ENCODE measurements around the gene SPATA2. TPM values are rescaled to one million over a fixed set of nuclear protein-coding genes. Genes with fewer than 3 reads are reported as not detected.

The SPATA2 gene
- total and polyA plus RNA-seq, 2 donors (not counting 3 experiments of a cell fraction or from before 2014, with no cell fraction given): 4.9 to 6.1 TPM

DNA sequence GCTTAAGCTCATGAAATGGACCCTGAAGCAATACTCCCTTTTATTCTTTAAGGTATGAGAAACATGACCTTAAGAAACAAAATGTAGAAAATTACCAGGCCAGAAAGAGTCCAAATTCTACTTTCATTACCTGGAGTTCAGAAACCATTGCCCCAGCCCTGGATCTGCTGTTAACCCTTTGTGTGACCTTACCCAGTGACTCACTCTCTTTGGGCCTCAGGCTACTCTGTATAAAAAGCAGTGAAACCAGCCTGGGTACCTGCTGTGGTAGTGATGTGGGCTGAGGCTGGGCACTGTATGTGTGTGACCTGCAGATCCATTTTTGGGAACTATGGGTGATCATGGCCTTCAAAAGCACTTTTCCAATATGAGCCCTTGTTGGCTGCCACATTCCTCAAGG, 55.5 kb downstream of the SPATA2 start:
- intact Hi-C loops (cut with micrococcal nuclease): no loop called here
- H3K4me1 ChIP-seq (ENCODE audit: control insufficient read depth, extremely low read depth, insufficient read depth, low read length): no peaks in the 10 kb centered on the region
- H4K20me1 ChIP-seq (replicated peaks; ENCODE audit: control insufficient read depth, extremely low read depth, insufficient read depth, low read length): no peaks in the 10 kb centered on the region
- TF ChIP-seq, protein P1, sequence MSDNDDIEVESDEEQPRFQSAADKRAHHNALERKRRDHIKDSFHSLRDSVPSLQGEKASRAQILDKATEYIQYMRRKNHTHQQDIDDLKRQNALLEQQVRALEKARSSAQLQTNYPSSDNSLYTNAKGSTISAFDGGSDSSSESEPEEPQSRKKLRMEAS (IDR thresholded peaks at IDR 0.05; ENCODE audit: insufficient read depth, insufficient read length): no peak
- TF ChIP-seq MYC (IDR thresholded peaks at IDR 0.05; ENCODE audit: low read depth, low read length) (no peak), POLR2AphosphoS5 (IDR thresholded peaks at IDR 0.05; ENCODE audit: insufficient read depth, low read depth, low read length) (no peak), POLR2A (IDR thresholded peaks at IDR 0.05; ENCODE audit: low read depth, low read length) (no peak), GATA2 (IDR thresholded peaks at IDR 0.05; ENCODE audit: insufficient read depth, insufficient read length, low read depth, low read length) (no peak), JUN (IDR thresholded peaks at IDR 0.05; ENCODE audit: borderline replicate concordance, insufficient read depth, insufficient read length, low read depth) (no peak), EZH2 (IDR thresholded peaks at IDR 0.05; ENCODE audit: borderline replicate concordance, low read depth, low read length, severe bottlenecking) (no peak), CTCF (IDR thresholded peaks at IDR 0.05; ENCODE audit: extremely low read depth in 1 of 2, insufficient read depth in 1 of 2, low read depth in 1 of 2, low read length in 2 of 2) (no peak), FOS (IDR thresholded peaks at IDR 0.05; ENCODE audit: borderline replicate concordance, insufficient read depth, low read length) (no peak)
- H3K36me3 ChIP-seq (ENCODE audit: control insufficient read depth in 2 of 2, extremely low read depth in 1 of 2, insufficient read depth in 2 of 2, low read length in 2 of 2): peaks cover 0 to 10% of the 10 kb centered on the region in 2 experiments
- no peak for DNase-seq (ENCODE audit: low read depth, low spot score)
- dilution Hi-C loops (cut with MboI; ENCODE audit: extremely low pct_ligation_motif_present, low sequenced_read_pairs): no loop called here
- H3K27me3 ChIP-seq (ENCODE audit: control insufficient read depth in 2 of 2, insufficient read depth in 2 of 2, low read length in 2 of 2): no peaks in the 10 kb centered on the region
- H3K9ac ChIP-seq (replicated peaks; ENCODE audit: extremely low read depth, insufficient read depth, low read length): no peak overlapping the region
- H3K27ac ChIP-seq (ENCODE audit: insufficient read depth, low read depth, low read length): no peak overlapping the region
- POLR2A ChIA-PET: no interaction called here
- no TSS peak for BruUV-seq (replicated peaks)
- H3K9me3 ChIP-seq (replicated peaks; ENCODE audit: control insufficient read depth, insufficient read depth, low read length): no peaks in the 10 kb centered on the region
- CTCF ChIA-PET: interaction anchor here (1.4 kb wide), 1 partner anchor 14 kb away, joined by 9 read pairs; no protein-coding TSS in a partner anchor
- H3K79me2 ChIP-seq (ENCODE audit: control insufficient read depth, insufficient read depth, low read length): no peaks in the 10 kb centered on the region
- H3K4me2 ChIP-seq (ENCODE audit: insufficient read depth, low read length): no peak overlapping the region
- no peak overlapping the region for H2AFZ ChIP-seq (ENCODE audit: low read depth, low read length)
- H3K9me1 ChIP-seq (replicated peaks; ENCODE audit: control insufficient read depth, extremely low read depth, insufficient read depth, low read length): no peaks in the 10 kb centered on the region
- no peak overlapping the region for H3K4me3 ChIP-seq (replicated peaks in 1 of 3; ENCODE audit: insufficient read depth in 1 of 3, low read depth in 1 of 3, low read length in 3 of 3)
- FAIRE-seq: no peak

All from endothelial cell of umbilical vein (primary cell).